Measurements from ENCODE around the gene EMC6. TPM values are rescaled to one million over a fixed set of nuclear protein-coding genes. Genes with fewer than 3 reads are reported as not detected.

The EMC6 gene
- 33.8 and 38.0 TPM in 2 replicates for total RNA-seq

DNA sequence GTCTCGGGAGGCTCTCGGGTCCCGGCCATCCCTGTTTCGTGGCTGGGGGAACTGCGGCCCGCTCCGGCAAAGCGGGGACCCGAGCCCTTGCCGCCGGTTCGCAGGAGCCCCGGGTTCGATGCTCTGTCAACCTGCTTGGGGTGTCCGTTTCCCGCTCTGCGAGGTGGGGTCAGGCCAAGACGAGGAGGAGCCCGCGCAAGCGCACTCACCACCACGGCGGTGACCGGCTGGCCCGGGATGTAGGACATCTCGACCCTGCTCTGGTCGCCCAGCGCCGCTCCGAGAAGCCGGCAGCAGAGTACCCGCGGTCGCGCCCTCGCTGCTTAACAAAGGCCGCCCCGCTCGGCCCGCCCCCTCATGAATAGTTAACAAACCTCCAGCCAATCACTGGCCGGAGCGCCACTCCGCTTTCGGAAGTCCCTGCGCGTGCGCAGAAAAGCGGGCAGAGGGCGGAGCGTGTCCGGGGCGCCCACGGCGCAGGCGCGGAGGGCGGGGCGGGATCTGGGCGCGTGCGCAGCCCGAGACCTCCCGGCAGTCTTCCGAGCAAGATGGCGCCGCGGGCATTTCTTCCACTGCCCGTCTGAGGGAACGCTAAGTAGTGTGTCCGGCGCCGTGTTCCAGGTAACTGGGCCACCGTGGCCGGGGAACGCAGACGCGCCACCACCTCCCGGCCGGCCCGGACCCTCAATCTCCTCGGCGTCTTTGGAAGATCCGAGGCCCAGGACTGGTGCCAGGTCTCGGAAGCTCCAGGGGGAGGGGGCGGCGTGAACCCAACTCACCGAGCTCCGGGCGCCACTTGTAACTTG is at the start of gene EMC6, which contains the start of gene TAX1BP3:
TSS of gene EMC6 (plus strand) at position 534 of the 806 bp plus-strand sequence. CDS start 335 bp downstream, outside the sequence.
TSS of gene TAX1BP3 (minus strand) at position 300 of the 806 bp plus-strand sequence. CDS start at position 248, 52 bp downstream.
- CTCF ChIA-PET: no interaction called here
- Mint-ChIP-seq H3K9me3 (no peaks in the 10 kb centered on the region), H3K27ac (peak within 1 kb of the TSS; percentile 92), H3K36me3 (ENCODE audit: low read depth) (peaks cover 38% of the 10 kb centered on the region), H3K4me3 (peak within 1 kb of the TSS; percentile 95), H3K27me3 (no peaks in the 10 kb centered on the region), H3K4me1 (peaks cover 21% of the 10 kb centered on the region)
- TF ChIP-seq, protein P1, sequence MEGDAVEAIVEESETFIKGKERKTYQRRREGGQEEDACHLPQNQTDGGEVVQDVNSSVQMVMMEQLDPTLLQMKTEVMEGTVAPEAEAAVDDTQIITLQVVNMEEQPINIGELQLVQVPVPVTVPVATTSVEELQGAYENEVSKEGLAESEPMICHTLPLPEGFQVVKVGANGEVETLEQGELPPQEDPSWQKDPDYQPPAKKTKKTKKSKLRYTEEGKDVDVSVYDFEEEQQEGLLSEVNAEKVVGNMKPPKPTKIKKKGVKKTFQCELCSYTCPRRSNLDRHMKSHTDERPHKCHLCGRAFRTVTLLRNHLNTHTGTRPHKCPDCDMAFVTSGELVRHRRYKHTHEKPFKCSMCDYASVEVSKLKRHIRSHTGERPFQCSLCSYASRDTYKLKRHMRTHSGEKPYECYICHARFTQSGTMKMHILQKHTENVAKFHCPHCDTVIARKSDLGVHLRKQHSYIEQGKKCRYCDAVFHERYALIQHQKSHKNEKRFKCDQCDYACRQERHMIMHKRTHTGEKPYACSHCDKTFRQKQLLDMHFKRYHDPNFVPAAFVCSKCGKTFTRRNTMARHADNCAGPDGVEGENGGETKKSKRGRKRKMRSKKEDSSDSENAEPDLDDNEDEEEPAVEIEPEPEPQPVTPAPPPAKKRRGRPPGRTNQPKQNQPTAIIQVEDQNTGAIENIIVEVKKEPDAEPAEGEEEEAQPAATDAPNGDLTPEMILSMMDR (IDR thresholded peaks at IDR 0.05): no peak
- POLR2A ChIA-PET: interaction anchor here (0.6 to 4.3 kb wide), 15 partner anchors 9 to 1276 kb away, joined by 3 to 22 read pairs (median 5); partner anchors contain the start of genes CTNS, HASPIN, NCBP3 and SHPK
- intact Hi-C loops (cut with micrococcal nuclease): loop anchor here (1.0 kb wide), 1 partner anchor 32 kb away; the partner anchor contains the start of genes CTNS and SHPK
- peak; percentile 100 for DNase-seq
- ATAC-seq (ENCODE audit: low read depth): peak; percentile 88

GRCh38 chr17:3621146-3621720 is 47.4 kb upstream of the EMC6 start:
- POLR2A ChIA-PET: no interaction called here
- Mint-ChIP-seq H3K4me3 (no peak overlapping the region), H3K4me1 (no peaks in the 10 kb centered on the region), H3K9me3 (peaks cover 4% of the 10 kb centered on the region), H3K36me3 (ENCODE audit: low read depth) (peaks cover 78% of the 10 kb centered on the region), H3K27me3 (no peaks in the 10 kb centered on the region), H3K27ac (no peak overlapping the region)
- TF ChIP-seq, protein P1 (IDR thresholded peaks at IDR 0.05): no peak
- DNase-seq (no peak), ATAC-seq (ENCODE audit: low read depth) (no peak)
- CTCF ChIA-PET: no interaction called here
- intact Hi-C loops (cut with micrococcal nuclease): no loop called here

- H3K36me3 Mint-ChIP-seq (ENCODE audit: low read depth): peaks cover 74% of the 10 kb centered on the region
- intact Hi-C loops (cut with micrococcal nuclease): no loop called here
- no peak overlapping the region for H3K27ac Mint-ChIP-seq
- DNase-seq (no peak), ATAC-seq (ENCODE audit: low read depth) (no peak)
- H3K4me3 Mint-ChIP-seq: no peak overlapping the region
- H3K9me3 Mint-ChIP-seq: no peaks in the 10 kb centered on the region
- no peaks in the 10 kb centered on the region for H3K27me3 Mint-ChIP-seq
- ChIA-PET POLR2A (interaction anchor here (0.7 kb wide), 1 partner anchor 183 kb away, joined by 5 read pairs; no protein-coding TSS in a partner anchor), CTCF (no interaction called here)
- TF ChIP-seq, protein P1 (IDR thresholded peaks at IDR 0.05): no peak
- no peaks in the 10 kb centered on the region for H3K4me1 Mint-ChIP-seq
Observed at GRCh38 chr17:3622977-3623594, 45.5 kb upstream of the EMC6 start.

DNA sequence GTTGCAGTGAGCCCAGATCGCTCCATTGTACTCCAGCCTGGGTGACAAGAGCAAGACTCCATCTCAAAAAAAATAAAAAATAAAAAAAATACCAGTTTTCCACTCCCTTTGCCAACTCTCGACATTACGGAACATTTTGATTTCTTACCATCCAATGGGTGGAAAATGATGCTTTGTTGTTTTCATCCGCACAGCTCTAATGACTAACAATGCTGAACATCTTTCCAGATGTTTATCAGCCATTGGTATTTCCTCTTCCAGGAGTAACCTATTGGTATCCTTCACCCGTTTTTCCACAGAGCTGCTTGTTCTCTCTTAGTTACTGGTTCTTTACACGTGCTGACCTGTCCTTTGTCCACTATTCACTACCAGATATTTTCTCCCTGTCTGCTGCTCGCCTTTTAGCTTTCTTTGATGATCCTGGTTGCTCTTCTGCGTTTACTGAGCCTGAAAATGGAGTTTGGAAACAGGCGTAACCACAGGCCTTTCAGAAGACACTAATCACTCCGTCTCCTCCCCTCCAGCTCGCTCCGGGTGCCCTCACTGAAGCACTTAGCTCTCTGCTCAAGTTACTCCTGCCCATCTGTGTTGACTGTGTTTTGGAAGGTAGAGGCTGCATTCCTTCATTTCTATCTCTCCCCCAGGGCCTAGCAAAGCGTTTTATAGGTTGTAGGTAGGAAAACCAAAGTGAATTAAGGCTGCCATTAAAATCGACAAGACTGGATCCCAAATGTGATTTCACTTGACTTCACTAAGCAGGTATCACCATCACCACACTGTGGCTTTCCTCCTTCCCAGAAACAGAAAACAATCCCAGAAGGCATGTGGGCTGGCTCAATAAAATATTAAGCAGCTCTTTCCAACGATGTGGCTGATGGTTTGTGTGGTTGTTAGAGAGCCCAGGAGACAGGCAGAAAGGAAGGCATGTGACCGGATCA is 41.5 kb upstream of the EMC6 start:
- ChIA-PET CTCF (interaction anchor here (0.7 kb wide), 1 partner anchor 196 kb away, joined by 4 read pairs; no protein-coding TSS in a partner anchor), POLR2A (interaction anchor here (1.2 kb wide), 1 partner anchor 9 kb away, joined by 4 read pairs; the partner anchor contains the start of genes CTNS and SHPK)
- intact Hi-C loops (cut with micrococcal nuclease): no loop called here
- DNase-seq: no peak
- TF ChIP-seq, protein P1 (IDR thresholded peaks at IDR 0.05): no peak
- no peak for ATAC-seq (ENCODE audit: low read depth)
- H3K4me1 Mint-ChIP-seq: no peaks in the 10 kb centered on the region
- H3K36me3 Mint-ChIP-seq (ENCODE audit: low read depth): peaks cover 62% of the 10 kb centered on the region
- H3K9me3 Mint-ChIP-seq: no peaks in the 10 kb centered on the region
- no peak overlapping the region for H3K4me3 Mint-ChIP-seq
- H3K27me3 Mint-ChIP-seq: no peaks in the 10 kb centered on the region
- H3K27ac Mint-ChIP-seq: no peak overlapping the region

All from activated B cell treated with CpG ODN at 0.5 μM for 24 hours (primary cell).